ENCODE data around the gene FAM120B. TPM values are rescaled to one million over a fixed set of nuclear protein-coding genes. Genes with fewer than 3 reads are reported as not detected.
A peak's percentile ranks its signal among the peaks of the same experiment; 100 is the strongest.

Gene FAM120B
- total RNA-seq, 2 donors from 2014 or later = 20.8 to 23.2 TPM

- intact Hi-C loops (cut with DNase I) = no loop called here
- no peak for ATAC-seq
- DNase-seq = peak; percentile 7
Measured at GRCh38 chr6:170269846-170270541, 36.6 kb upstream of the FAM120B start.

DNA sequence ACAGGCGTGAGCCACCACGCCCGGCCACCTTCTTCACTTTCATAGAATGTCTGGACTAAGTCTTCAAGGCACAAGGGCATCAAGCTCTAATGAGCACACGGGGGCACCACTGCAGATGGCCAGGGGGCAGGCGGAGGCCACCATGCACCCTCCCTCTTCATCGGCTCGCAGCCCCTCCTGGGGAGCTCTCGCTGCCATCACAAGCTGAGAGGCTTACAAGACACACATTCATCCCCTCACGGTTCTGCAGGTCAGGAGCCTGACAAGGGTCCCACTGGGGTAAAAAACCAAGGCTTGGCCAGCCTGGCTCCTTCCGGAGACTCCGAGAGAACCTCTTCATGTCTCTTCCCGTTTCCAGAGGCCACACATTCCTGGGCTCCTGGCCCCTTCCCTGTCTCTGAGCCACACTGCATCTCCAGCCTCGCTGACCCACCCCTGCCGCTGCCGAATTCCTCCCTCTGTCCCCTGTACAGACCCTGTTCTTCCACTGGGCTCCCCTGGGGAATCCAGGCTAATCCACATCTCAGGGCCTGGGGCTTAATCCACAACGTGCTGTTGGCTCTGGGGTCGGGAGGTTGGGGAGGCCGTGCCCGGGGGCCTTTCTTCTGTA lies 35.5 kb upstream of the FAM120B start:
- intact Hi-C loops (cut with DNase I) = no loop called here
- ATAC-seq (no peak), DNase-seq (peak; percentile 7)

- DNase-seq = no peak
- ATAC-seq = peak in 1 of 2 donors; percentile 18
- intact Hi-C loops (cut with DNase I) = no loop called here
Measured at GRCh38 chr6:170271771-170272314, 34.7 kb upstream of the FAM120B start.

DNA sequence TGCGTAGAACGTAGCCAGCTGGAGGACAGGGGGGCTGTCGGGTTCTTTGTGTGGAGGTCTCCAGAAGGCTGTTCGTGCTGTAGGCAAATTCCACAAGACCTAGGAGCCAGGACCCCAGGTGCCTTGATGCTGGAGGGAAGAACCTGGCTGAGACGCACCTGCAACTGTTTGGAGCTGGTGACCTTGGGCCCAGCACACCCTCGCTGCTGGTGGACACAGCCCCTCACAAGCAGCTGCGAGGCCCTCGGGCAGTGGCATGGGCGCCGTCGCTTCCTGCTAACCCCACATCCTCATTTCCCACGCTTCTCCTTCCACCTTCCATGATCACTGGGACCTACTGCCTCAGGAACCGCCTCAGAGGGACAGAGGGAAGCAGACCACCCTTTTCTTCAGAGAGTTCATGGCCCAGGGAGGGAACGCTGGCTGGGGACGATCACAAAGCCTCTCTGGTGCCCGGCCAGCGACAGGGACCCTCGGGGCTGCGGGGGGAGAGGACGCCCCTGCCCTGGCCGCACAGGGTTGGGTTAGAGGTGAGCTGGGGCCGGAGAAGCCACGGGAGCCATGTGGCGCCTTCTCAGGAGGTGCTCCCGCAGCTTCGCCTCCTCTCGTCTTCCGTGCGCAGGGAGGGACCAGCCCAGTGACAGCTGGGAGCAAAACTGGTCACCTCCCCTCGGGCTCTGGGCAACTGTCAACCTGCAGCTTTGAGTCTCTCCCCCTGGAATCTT lies 34.1 kb upstream of the FAM120B start:
- no peak for DNase-seq
- no peak for ATAC-seq
- intact Hi-C loops (cut with DNase I) = no loop called here

- ATAC-seq = no peak
- DNase-seq = no peak
- intact Hi-C loops (cut with DNase I) = no loop called here
Measured at GRCh38 chr6:170273191-170273590, 33.4 kb upstream of the FAM120B start.

- intact Hi-C loops (cut with DNase I) = no loop called here
- no peak for DNase-seq
- no peak for ATAC-seq
Measured at GRCh38 chr6:170273681-170274080, 32.9 kb upstream of the FAM120B start.

- ATAC-seq (no peak), DNase-seq (peak; percentile 18)
- intact Hi-C loops (cut with DNase I) = loop anchor here in 1 of 2 donors (5.0 kb wide), 1 partner anchor 108 kb away; no protein-coding TSS in a partner anchor
Measured at GRCh38 chr6:170274713-170275560, 31.6 kb upstream of the FAM120B start.

- peak; percentile 52 to 79 for ATAC-seq
- intact Hi-C loops (cut with DNase I) = loop anchor here in 1 of 2 donors (5.0 kb wide), 1 partner anchor 109 kb away; no protein-coding TSS in a partner anchor
- DNase-seq = peak; percentile 79
Measured at GRCh38 chr6:170276369-170277057, 30.0 kb upstream of the FAM120B start.

GRCh38 chr6:170277893-170278742 lies 28.4 kb upstream of the FAM120B start:
- DNase-seq (no peak), ATAC-seq (no peak)
- intact Hi-C loops (cut with DNase I) = loop anchor here in 1 of 2 donors (5.0 kb wide), 1 partner anchor 111 kb away; no protein-coding TSS in a partner anchor

GRCh38 chr6:170278743-170279094 lies 27.8 kb upstream of the FAM120B start:
- no peak for ATAC-seq
- intact Hi-C loops (cut with DNase I) = loop anchor here in 1 of 2 donors (5.0 kb wide), 1 partner anchor 111 kb away; no protein-coding TSS in a partner anchor
- no peak for DNase-seq

- intact Hi-C loops (cut with DNase I) = loop anchor here in 1 of 2 donors (5.0 kb wide), 1 partner anchor 112 kb away; no protein-coding TSS in a partner anchor
- ATAC-seq = no peak
- no peak for DNase-seq
Measured at GRCh38 chr6:170279426-170279825, 27.1 kb upstream of the FAM120B start.

DNA sequence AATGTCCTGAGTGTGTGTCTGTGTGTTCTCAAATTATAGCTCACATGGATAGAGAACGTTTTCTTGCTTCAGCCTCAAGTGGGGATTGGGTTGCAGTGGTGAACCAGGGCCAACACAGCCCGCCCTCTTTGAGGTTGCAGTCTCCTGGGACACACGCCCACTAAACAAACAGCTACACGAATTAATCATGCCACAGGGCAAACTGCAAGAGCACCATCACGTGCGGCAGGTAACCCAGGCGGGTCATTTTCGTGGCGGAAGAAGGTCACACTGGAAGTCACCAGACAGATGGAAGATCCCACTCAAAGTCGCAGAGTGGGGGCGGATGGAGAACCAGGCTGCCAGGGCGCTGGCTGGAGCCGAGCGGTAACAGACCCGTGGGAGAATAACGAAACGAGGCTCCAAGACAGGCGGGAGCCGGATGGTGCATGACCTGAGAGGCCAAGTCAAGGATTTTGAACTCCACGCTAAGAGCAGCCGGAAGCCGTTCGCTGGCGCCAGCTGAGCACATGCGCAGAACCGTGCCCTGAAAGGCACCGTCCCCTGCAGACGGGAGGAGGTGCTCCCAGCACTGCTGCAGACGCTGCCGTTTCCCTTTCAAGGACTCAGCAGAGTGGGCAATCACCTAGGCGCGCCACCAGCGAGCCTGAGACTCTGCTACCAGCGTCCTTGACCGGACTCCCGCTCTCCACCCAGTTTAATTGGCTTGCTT lies 26.4 kb upstream of the FAM120B start:
- intact Hi-C loops (cut with DNase I) = loop anchor here in 1 of 2 donors (5.0 kb wide), 1 partner anchor 113 kb away; no protein-coding TSS in a partner anchor
- ATAC-seq (peak; percentile 64 to 74), DNase-seq (no peak)

DNA sequence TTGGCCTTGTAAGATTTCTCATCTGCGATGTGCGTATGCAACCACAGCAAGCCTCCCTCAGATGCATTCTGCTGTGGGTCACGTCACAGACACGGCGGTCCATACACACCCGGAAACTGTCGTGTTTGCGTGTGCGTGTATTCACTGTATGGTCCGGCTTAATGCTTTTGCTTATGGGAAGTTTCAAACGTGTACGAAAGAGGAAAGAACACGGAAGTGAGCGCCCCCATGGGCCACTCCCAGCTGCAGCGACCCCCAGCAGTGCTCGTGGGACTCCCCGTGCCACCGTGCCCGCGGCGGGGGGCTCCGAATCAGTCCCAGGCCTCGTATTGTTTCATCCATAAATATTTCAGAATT lies 25.9 kb upstream of the FAM120B start:
- intact Hi-C loops (cut with DNase I) = no loop called here

DNA sequence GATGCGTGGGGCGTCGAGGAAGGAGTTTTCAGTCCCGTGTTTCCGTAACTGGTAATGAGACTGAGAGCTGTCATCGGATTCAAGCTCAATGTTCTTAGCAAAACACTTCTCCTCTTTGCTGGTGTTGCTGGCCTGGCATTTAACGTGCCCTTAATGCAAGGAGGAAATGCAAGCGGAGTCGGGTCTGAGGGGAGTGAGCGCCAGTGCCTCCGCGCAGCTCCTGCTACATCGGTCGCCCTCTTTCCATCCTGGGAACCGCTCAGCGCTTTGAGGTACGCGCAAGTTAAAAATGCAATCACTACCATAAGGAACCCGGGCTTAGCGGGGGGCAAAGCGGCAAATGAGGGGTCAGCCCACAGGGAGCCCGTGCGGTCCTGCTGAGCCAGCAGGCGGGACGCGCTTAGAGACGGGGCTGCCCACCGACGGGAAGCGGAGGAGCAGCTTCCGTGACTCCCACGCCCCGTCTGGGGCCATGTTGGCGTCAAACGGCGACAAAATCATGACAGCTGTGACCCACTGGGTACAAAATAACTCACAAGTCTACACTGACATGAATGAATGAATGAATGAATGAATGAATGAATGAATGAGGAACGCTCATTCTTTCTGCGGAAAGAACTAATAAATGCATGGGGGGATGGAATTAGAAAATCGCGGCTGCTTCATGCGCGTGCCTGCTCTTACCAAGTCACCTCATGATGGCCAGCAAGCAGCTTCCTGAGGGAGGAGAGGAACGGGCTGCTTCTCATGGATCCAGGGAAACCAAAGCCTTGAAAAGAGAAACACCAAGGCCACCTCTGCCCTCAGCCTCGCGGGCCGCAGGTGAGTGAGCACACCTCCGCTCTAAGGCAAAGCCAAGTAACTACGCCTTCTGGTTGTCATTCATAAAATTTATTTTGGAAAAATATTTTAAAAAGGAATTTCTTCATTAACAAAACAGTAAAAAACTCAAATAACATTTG lies 24.9 kb upstream of the FAM120B start:
- ATAC-seq (no peak), DNase-seq (no peak)
- intact Hi-C loops (cut with DNase I) = no loop called here

More for the DNA sequence above, 25.9 kb upstream of the FAM120B start:
- no peak for DNase-seq
- peak in 1 of 2 donors; percentile 3 for ATAC-seq

- DNase-seq = no peak
- intact Hi-C loops (cut with DNase I) = no loop called here
- no peak for ATAC-seq
Measured at GRCh38 chr6:170282512-170283158, 23.9 kb upstream of the FAM120B start.

Data from left cardiac atrium (tissue), 4 donors.